Measurements from ENCODE around the gene WDR20.
A peak's percentile ranks its signal among the peaks of the same experiment; 100 is the strongest.
"Not testable (repeated sequence)": the region's sequence is repeated elsewhere in the genome, so short reads cannot be mapped to it uniquely, and the experiment has no call there.

Gene WDR20

GRCh38 chr14:102131741-102132140 lies 8.0 kb upstream of the WDR20 start:
- no peak for DNase-seq (ENCODE audit: low spot score)

- DNase-seq (ENCODE audit: low spot score) = not testable (repeated sequence)
These were observed 5.7 kb upstream of the WDR20 start for GRCh38 chr14:102134021-102134420.

GRCh38 chr14:102134719-102135118 lies 5.0 kb upstream of the WDR20 start:
- not testable (repeated sequence) for DNase-seq (ENCODE audit: low spot score)

- DNase-seq (ENCODE audit: low spot score) = not testable (repeated sequence)
These were observed 4.2 kb upstream of the WDR20 start for GRCh38 chr14:102135456-102135855.

- no peak for DNase-seq (ENCODE audit: low spot score)
These were observed 1.2 kb upstream of the WDR20 start for GRCh38 chr14:102138535-102138934.

GRCh38 chr14:102138961-102139285 lies 774 bp upstream of the WDR20 start:
- no peak for DNase-seq (ENCODE audit: low spot score)

- peak; percentile 39 for DNase-seq (ENCODE audit: low spot score)
These were observed 491 bp downstream of the WDR20 start for GRCh38 chr14:102140027-102140749.

- no peak for DNase-seq (ENCODE audit: low spot score)
These were observed 1.1 kb downstream of the WDR20 start for GRCh38 chr14:102140750-102141145.

- no peak for DNase-seq (ENCODE audit: low spot score)
These were observed 2.1 kb downstream of the WDR20 start for GRCh38 chr14:102141797-102142196.

GRCh38 chr14:102144914-102145313 lies 5.2 kb downstream of the WDR20 start:
- DNase-seq (ENCODE audit: low spot score) = no peak

- DNase-seq (ENCODE audit: low spot score) = no peak
These were observed 5.7 kb downstream of the WDR20 start for GRCh38 chr14:102145395-102145794.

- DNase-seq (ENCODE audit: low spot score) = no peak
These were observed 6.7 kb downstream of the WDR20 start for GRCh38 chr14:102146423-102146822.

- no peak for DNase-seq (ENCODE audit: low spot score)
These were observed 10.4 kb downstream of the WDR20 start for GRCh38 chr14:102150083-102150482.

GRCh38 chr14:102150744-102151143 lies 11.0 kb downstream of the WDR20 start:
- no peak for DNase-seq (ENCODE audit: low spot score)

- DNase-seq (ENCODE audit: low spot score) = not testable (repeated sequence)
These were observed 11.7 kb downstream of the WDR20 start for GRCh38 chr14:102151411-102151810.

- DNase-seq (ENCODE audit: low spot score) = no peak
These were observed 14.4 kb downstream of the WDR20 start for GRCh38 chr14:102154121-102154520.

GRCh38 chr14:102154821-102155549 lies 15.3 kb downstream of the WDR20 start:
- no peak for DNase-seq (ENCODE audit: low spot score)

GRCh38 chr14:102157346-102157745 lies 17.6 kb downstream of the WDR20 start:
- DNase-seq (ENCODE audit: low spot score) = no peak

GRCh38 chr14:102158797-102159196 lies 19.1 kb downstream of the WDR20 start:
- no peak for DNase-seq (ENCODE audit: low spot score)

GRCh38 chr14:102159841-102160240 lies 20.1 kb downstream of the WDR20 start:
- DNase-seq (ENCODE audit: low spot score) = no peak

GRCh38 chr14:102162487-102162886 lies 22.8 kb downstream of the WDR20 start:
- DNase-seq (ENCODE audit: low spot score) = no peak

GRCh38 chr14:102164241-102164641 lies 24.5 kb downstream of the WDR20 start:
- no peak for DNase-seq (ENCODE audit: low spot score)

GRCh38 chr14:102164965-102165364 lies 25.3 kb downstream of the WDR20 start:
- no peak for DNase-seq (ENCODE audit: low spot score)

- no peak for DNase-seq (ENCODE audit: low spot score)
These were observed 30.4 kb downstream of the WDR20 start for GRCh38 chr14:102170061-102170460.
